ENCODE measurements around the gene WIZ. TPM values are rescaled to one million over a fixed set of nuclear protein-coding genes. Genes with fewer than 3 reads are reported as not detected.

Gene WIZ
- total and polyA plus RNA-seq, 9 of the 15 experiments (the other 6 are each of a cell fraction or from before 2014, with no cell fraction given) = 0.06 to 37.5 (median 4.8) TPM

DNA sequence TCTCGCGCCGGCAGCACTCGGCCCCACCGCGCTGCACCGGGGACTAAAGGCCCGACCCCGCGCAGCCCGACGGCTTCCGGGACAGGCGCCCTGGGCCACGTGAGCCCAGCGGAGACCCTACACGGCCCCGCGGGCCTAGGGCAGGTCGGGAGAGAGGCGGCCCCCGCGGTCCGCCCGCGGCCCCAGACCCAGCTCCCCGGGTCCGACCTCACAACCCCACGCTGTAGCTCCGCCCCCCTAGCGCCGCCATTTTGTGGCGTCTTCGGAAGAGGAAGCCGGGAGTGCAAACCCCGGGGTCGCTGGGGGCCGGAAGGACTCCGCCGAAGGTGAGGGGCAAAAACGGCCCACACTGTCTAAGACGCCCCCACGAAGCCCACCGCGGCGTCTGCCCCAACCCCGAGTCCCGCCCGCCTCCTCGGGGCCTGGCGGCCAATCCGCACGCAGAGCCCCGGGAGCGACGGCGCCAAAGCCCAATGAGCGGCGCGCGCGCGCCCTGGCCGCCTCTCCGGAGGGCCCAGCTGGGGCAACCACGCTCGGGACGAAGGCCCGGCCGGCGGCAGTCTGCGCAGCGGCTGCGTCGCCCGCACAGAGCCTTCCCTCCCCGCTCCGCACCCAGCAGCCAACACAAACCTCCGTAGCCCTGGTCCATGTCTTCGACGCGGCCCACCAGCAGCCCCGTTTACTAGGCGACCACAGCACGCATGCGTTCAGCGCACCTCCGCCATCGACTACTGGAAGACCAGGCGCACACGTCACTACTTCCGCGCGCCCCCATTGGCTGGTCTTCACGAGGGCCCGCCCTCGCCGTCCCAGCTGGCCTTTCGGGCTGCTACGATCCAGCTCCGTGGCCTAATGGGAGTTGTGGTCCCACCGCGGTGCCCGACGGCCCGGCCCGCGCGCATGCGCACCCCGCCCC lies 70.4 kb downstream of the WIZ start, which contains the start of gene AKAP8 (continued):
- no peak for TF ChIP-seq SRSF7 (optimal IDR thresholded peaks at IDR 0.05; ENCODE audit: low read depth, low read length)
- peak; percentile 78 for TF ChIP-seq PCBP1 (IDR thresholded peaks at IDR 0.05; ENCODE audit: low read depth, low read length, poor library complexity, severe bottlenecking)
- TF ChIP-seq MECOM (CRISPR knock-in tag; IDR thresholded peaks at IDR 0.05) = no peak
- peak; percentile 41 to 71; a peak in 2 of 4 replicates for TF ChIP-seq NONO (IDR thresholded peaks at IDR 0.05; ENCODE audit: low read depth in 2 of 2, low read length in 1 of 2)
- TF ChIP-seq, protein P1, sequence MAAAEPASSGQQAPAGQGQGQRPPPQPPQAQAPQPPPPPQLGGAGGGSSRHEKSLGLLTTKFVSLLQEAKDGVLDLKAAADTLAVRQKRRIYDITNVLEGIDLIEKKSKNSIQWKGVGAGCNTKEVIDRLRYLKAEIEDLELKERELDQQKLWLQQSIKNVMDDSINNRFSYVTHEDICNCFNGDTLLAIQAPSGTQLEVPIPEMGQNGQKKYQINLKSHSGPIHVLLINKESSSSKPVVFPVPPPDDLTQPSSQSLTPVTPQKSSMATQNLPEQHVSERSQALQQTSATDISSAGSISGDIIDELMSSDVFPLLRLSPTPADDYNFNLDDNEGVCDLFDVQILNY (CRISPR knock-in tag; IDR thresholded peaks at IDR 0.05) = no peak; the same call in 1 of the 2 replicates
- 0 out of 2 replicates have a peak, but pooled peaks have one; percentile 5 for TF ChIP-seq BRD4 (IDR thresholded peaks at IDR 0.05)
- TF ChIP-seq SREBF2 (CRISPR knock-in tag; IDR thresholded peaks at IDR 0.05) = no peak
- TF ChIP-seq, protein P2, sequence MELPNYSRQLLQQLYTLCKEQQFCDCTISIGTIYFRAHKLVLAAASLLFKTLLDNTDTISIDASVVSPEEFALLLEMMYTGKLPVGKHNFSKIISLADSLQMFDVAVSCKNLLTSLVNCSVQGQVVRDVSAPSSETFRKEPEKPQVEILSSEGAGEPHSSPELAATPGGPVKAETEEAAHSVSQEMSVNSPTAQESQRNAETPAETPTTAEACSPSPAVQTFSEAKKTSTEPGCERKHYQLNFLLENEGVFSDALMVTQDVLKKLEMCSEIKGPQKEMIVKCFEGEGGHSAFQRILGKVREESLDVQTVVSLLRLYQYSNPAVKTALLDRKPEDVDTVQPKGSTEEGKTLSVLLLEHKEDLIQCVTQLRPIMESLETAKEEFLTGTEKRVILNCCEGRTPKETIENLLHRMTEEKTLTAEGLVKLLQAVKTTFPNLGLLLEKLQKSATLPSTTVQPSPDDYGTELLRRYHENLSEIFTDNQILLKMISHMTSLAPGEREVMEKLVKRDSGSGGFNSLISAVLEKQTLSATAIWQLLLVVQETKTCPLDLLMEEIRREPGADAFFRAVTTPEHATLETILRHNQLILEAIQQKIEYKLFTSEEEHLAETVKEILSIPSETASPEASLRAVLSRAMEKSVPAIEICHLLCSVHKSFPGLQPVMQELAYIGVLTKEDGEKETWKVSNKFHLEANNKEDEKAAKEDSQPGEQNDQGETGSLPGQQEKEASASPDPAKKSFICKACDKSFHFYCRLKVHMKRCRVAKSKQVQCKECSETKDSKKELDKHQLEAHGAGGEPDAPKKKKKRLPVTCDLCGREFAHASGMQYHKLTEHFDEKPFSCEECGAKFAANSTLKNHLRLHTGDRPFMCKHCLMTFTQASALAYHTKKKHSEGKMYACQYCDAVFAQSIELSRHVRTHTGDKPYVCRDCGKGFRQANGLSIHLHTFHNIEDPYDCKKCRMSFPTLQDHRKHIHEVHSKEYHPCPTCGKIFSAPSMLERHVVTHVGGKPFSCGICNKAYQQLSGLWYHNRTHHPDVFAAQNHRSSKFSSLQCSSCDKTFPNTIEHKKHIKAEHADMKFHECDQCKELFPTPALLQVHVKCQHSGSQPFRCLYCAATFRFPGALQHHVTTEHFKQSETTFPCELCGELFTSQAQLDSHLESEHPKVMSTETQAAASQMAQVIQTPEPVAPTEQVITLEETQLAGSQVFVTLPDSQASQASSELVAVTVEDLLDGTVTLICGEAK (IDR thresholded peaks at IDR 0.05) = no peak
- TF ChIP-seq, protein P2 (CRISPR knock-in tag; IDR thresholded peaks at IDR 0.05) = peak; percentile 23; the same call in 1 of the 2 replicates
- TF ChIP-seq, protein P3, sequence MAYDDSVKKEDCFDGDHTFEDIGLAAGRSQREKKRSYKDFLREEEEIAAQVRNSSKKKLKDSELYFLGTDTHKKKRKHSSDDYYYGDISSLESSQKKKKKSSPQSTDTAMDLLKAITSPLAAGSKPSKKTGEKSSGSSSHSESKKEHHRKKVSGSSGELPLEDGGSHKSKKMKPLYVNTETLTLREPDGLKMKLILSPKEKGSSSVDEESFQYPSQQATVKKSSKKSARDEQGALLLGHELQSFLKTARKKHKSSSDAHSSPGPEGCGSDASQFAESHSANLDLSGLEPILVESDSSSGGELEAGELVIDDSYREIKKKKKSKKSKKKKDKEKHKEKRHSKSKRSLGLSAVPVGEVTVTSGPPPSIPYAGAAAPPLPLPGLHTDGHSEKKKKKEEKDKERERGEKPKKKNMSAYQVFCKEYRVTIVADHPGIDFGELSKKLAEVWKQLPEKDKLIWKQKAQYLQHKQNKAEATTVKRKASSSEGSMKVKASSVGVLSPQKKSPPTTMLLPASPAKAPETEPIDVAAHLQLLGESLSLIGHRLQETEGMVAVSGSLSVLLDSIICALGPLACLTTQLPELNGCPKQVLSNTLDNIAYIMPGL (CRISPR knock-in tag; IDR thresholded peaks at IDR 0.05) = no peak; the same call in 1 of the 2 replicates
- no peak for TF ChIP-seq TFAM (CRISPR knock-in tag; conservative IDR thresholded peaks at IDR 0.05)

Measured in K562 (cell line).